Endothelial cell of umbilical vein (primary cell): Measurements from ENCODE around the gene NEXMIF. TPM values are rescaled to one million over a fixed set of nuclear protein-coding genes. Genes with fewer than 3 reads are reported as not detected.

Experiments
- BruUV-seq: library from RNA; stranded (reverse); fragments of 400-500 nt; replicated peaks from 2 replicates; lab custom pipeline; 2021; lab: Mats Ljungman, UMichigan
- CTCF ChIA-PET: fragments of 300-600, 350-600 bp; sonication (Branson Sonifier 250); formaldehyde crosslinking; loops from one replicate; lab custom pipeline; 2021; ENCODE audit warnings: antibody characterized with exemption, inconsistent platforms; lab: Charles Lee
- POLR2A ChIA-PET: fragments of 300-600, 350-600 bp; sonication (Branson Sonifier 250); formaldehyde crosslinking; loops from one replicate; lab custom pipeline; 2021; ENCODE audit warnings: antibody characterized with exemption, inconsistent platforms; lab: Charles Lee
- DNase-seq: peaks from one replicate; pipeline ENCODE4 v3.0.0-alpha.2; 2011; ENCODE audit warnings: low read depth, low spot score
- FAIRE-seq: peaks from 2 replicates; lab custom pipeline; 2011; peaks lifted over from hg19 to GRCh38; lab: Jason Lieb, UNC
- H2AFZ ChIP-seq: 2 replicates; pipeline ENCODE4 v1.6.0; 2012; ENCODE audit warnings: low read depth, low read length, control low read depth, inconsistent platforms
- H3K27ac ChIP-seq: 2 replicates; pipeline ENCODE4 v1.5.1; 2011; ENCODE audit warnings: low read depth, mild to moderate bottlenecking, control low read depth, low read length, moderate library complexity; ENCODE audit not compliant: insufficient read depth
- H3K27me3 ChIP-seq, 2 experiments: 2 replicates each; pipeline versions ENCODE4 v1.6.0 to v1.6.1; 2011; ENCODE audit warnings: low read length in 2 of 2, mixed read lengths in 1 of 2; ENCODE audit not compliant: control insufficient read depth in 2 of 2, insufficient read depth in 2 of 2
- H3K36me3 ChIP-seq, 2 experiments: 2 replicates in 1 of 2; 3 replicates in 1 of 2; pipeline ENCODE4 v1.5.1; 2011; ENCODE audit warnings: low read length in 2 of 2, mild to moderate bottlenecking in 1 of 2, moderate library complexity in 1 of 2; ENCODE audit not compliant: control insufficient read depth in 2 of 2, insufficient read depth in 2 of 2; ENCODE audit errors: extremely low read depth in 1 of 2
- H3K4me1 ChIP-seq: 3 replicates; pipeline ENCODE4 v1.5.1; 2011; ENCODE audit warnings: mild to moderate bottlenecking, low read length; ENCODE audit not compliant: control insufficient read depth, insufficient read depth; ENCODE audit errors: extremely low read depth
- H3K4me2 ChIP-seq: 2 replicates; pipeline ENCODE4 v1.6.1; 2011; ENCODE audit warnings: low read length, control low read depth, mixed read lengths; ENCODE audit not compliant: insufficient read depth
- H3K4me3 ChIP-seq, 3 experiments: fragments of 200-600 bp in 1 of 3; sonication (generic), shearing (Covaris generic) in 1 of 3; replicated peaks in 1 of 3; 2 replicates each; pipeline ENCODE4 v1.5.1; 2011 to 2016; ENCODE audit warnings: control low read depth in 3 of 3, low read length in 3 of 3, mild to moderate bottlenecking in 2 of 3, inconsistent platforms in 1 of 3, low read depth in 1 of 3, moderate library complexity in 1 of 3; ENCODE audit not compliant: insufficient read depth in 1 of 3
- H3K79me2 ChIP-seq: 2 replicates; pipeline ENCODE4 v1.6.0; 2012; ENCODE audit warnings: low read length, inconsistent platforms; ENCODE audit not compliant: control insufficient read depth, insufficient read depth
- H3K9ac ChIP-seq: replicated peaks from 2 replicates; pipeline ENCODE3; 2011; ENCODE audit warnings: low read length, control low read depth; ENCODE audit not compliant: insufficient read depth; ENCODE audit errors: extremely low read depth
- H3K9me1 ChIP-seq: replicated peaks from 3 replicates; pipeline ENCODE4 v1.6.0; 2011; ENCODE audit warnings: mild to moderate bottlenecking, low read length; ENCODE audit not compliant: control insufficient read depth, insufficient read depth; ENCODE audit errors: extremely low read depth
- H3K9me3 ChIP-seq: replicated peaks from 2 replicates; pipeline ENCODE4 v1.5.1; 2012; ENCODE audit warnings: low read length, inconsistent platforms; ENCODE audit not compliant: control insufficient read depth, insufficient read depth
- H4K20me1 ChIP-seq: replicated peaks from 2 replicates; pipeline ENCODE3; 2011; ENCODE audit warnings: mild to moderate bottlenecking, low read length; ENCODE audit not compliant: control insufficient read depth, insufficient read depth; ENCODE audit errors: extremely low read depth
- CTCF ChIP-seq, 2 donors: IDR thresholded peaks; 1 replicate in 1 of 2; 2 replicates in 1 of 2; pipeline ENCODE4 v1.5.1; 2011; ENCODE audit warnings: low read length in 2 of 2, mild to moderate bottlenecking in 2 of 2, moderate library complexity in 2 of 2, control low read depth in 1 of 2, inconsistent platforms in 1 of 2, low read depth in 1 of 2; ENCODE audit not compliant: insufficient read depth in 1 of 2; ENCODE audit errors: extremely low read depth in 1 of 2
- EZH2 ChIP-seq: IDR thresholded peaks from 2 replicates; pipeline ENCODE4 v1.6.1; 2012; ENCODE audit warnings: borderline replicate concordance, low read depth, mild to moderate bottlenecking, moderate library complexity, low read length, inconsistent platforms; ENCODE audit not compliant: severe bottlenecking
- FOS ChIP-seq: IDR thresholded peaks from 2 replicates; pipeline ENCODE4 v1.6.1; 2011; ENCODE audit warnings: mild to moderate bottlenecking, low read length, moderate library complexity, borderline replicate concordance; ENCODE audit not compliant: insufficient read depth
- GATA2 ChIP-seq: IDR thresholded peaks from 2 replicates; pipeline ENCODE4 v1.7.0; 2011; ENCODE audit warnings: low read depth, mild to moderate bottlenecking, moderate library complexity, mixed read lengths, low read length; ENCODE audit not compliant: insufficient read length, insufficient read depth
- JUN ChIP-seq: IDR thresholded peaks from 2 replicates; pipeline ENCODE4 v1.6.1; 2011; ENCODE audit warnings: borderline replicate concordance, low read depth; ENCODE audit not compliant: insufficient read length, insufficient read depth
- MAX ChIP-seq: IDR thresholded peaks from 2 replicates; pipeline ENCODE4 v1.6.1; 2011; ENCODE audit not compliant: insufficient read depth, insufficient read length
- MYC ChIP-seq: IDR thresholded peaks from one replicate; pipeline ENCODE4 v1.6.1; 2011; ENCODE audit warnings: mild to moderate bottlenecking, low read depth, low read length
- POLR2A ChIP-seq: IDR thresholded peaks from 2 replicates; pipeline ENCODE4 v1.6.1; 2012; ENCODE audit warnings: low read depth, mild to moderate bottlenecking, control low read depth, low read length
- POLR2AphosphoS5 ChIP-seq: IDR thresholded peaks from 2 replicates; pipeline ENCODE4 v1.6.1; 2012; ENCODE audit warnings: low read depth, mild to moderate bottlenecking, control low read depth, low read length, moderate library complexity; ENCODE audit not compliant: insufficient read depth
- dilution Hi-C: fragments of 300-500 bp; cut with MboI; formaldehyde crosslinking; loops from one replicate; pipeline ENCODE4 v1.15.0; 2019; ENCODE audit warnings: low sequenced_read_pairs; ENCODE audit not compliant: extremely low pct_ligation_motif_present
- intact Hi-C: fragments of 100-400 bp; cut with micrococcal nuclease; formaldehyde crosslinking; loops from one replicate; pipeline ENCODE4 v1.10.0; 2022
- polyA plus RNA-seq, 4 experiments: library from polyadenylated mRNA; depleted of rRNA in 3 of 4; stranded (reverse) in 3 of 4; unstranded in 1 of 4; fragments of >200 nt; gene quantifications; 2 replicates each; pipeline versions ENCODE4 v1.2.1 to v1.2.3, GENCODE V29; 2011 to 2012; ENCODE audit warnings: missing spikeins in 1 of 4
- total RNA-seq: library from RNA; stranded (reverse); gene quantifications from 2 replicates; pipeline ENCODE4 v1.2.3, GENCODE V29; 2021

The NEXMIF gene
- total and polyA plus RNA-seq, 2 donors (not counting 3 experiments of a cell fraction or from before 2014, with no cell fraction given) = not detected

- no peak for TF ChIP-seq CTCF (IDR thresholded peaks at IDR 0.05; ENCODE audit: extremely low read depth in 1 of 2, insufficient read depth in 1 of 2, low read depth in 1 of 2, low read length in 2 of 2)
- TF ChIP-seq MAX = no peak
- no peak for TF ChIP-seq GATA2
- no peak for TF ChIP-seq MYC
- no peak for TF ChIP-seq FOS
- no peak for TF ChIP-seq EZH2
- no peak for TF ChIP-seq POLR2AphosphoS5
- TF ChIP-seq JUN = no peak
- TF ChIP-seq POLR2A = no peak
- FAIRE-seq = no peak
- Histone ChIP-seq H4K20me1 (no peaks in the 10 kb centered on the region), H2AFZ (no peak overlapping the region), H3K79me2 (no peaks in the 10 kb centered on the region), H3K27ac (no peak overlapping the region), H3K9ac (no peak overlapping the region), H3K4me2 (no peak overlapping the region), H3K27me3 (no peaks in the 10 kb centered on the region), H3K4me1 (no peaks in the 10 kb centered on the region), H3K9me1 (no peaks in the 10 kb centered on the region), H3K9me3 (no peaks in the 10 kb centered on the region), H3K4me3 (no peak overlapping the region), H3K36me3 (no peaks in the 10 kb centered on the region)
- CTCF ChIA-PET = no interaction called here
- intact Hi-C loops = no loop called here
- BruUV-seq = no TSS peak
- POLR2A ChIA-PET = no interaction called here
- no peak for DNase-seq
- dilution Hi-C loops = no loop called here
Measured at GRCh38 chrX:74865725-74866124, 59.5 kb downstream of the NEXMIF start.
